Parathyroid adenoma (tissue), 2 donors: ENCODE results near the gene ZNF780A.

Experiments
- H2AFZ ChIP-seq: fragments of 300-600 bp; sonication (generic); one replicate; pipeline ENCODE4 v1.7.0; 2017; ENCODE audit warnings: antibody characterized with exemption, mild to moderate bottlenecking
- H3K27ac ChIP-seq: fragments of 300-600 bp; sonication (generic); one replicate; pipeline ENCODE4 v1.7.0; 2017
- H3K27me3 ChIP-seq: fragments of 300-600 bp; sonication (generic); one replicate; pipeline ENCODE4 v1.7.0; 2017; ENCODE audit warnings: low read length; ENCODE audit not compliant: control insufficient read depth, insufficient read depth
- H3K36me3 ChIP-seq: fragments of 300-600 bp; sonication (generic); one replicate; pipeline ENCODE4 v1.7.0; 2017; ENCODE audit warnings: low read length; ENCODE audit not compliant: control insufficient read depth, insufficient read depth
- H3K4me1 ChIP-seq: fragments of 300-600 bp; sonication (generic); one replicate; pipeline ENCODE4 v1.7.0; 2017; ENCODE audit warnings: control low read depth
- H3K4me2 ChIP-seq: fragments of 300-600 bp; sonication (generic); one replicate; pipeline ENCODE4 v1.7.0; 2017; ENCODE audit warnings: low read length
- H3K4me3 ChIP-seq: fragments of 300-600 bp; sonication (generic); one replicate; pipeline ENCODE4 v1.7.0; 2017; ENCODE audit warnings: low read depth, low read length
- H3K79me2 ChIP-seq: fragments of 300-600 bp; sonication (generic); one replicate; pipeline ENCODE4 v1.7.0; 2017; ENCODE audit warnings: control low read depth
- H3K9ac ChIP-seq: fragments of 300-600 bp; sonication (generic); one replicate; pipeline ENCODE4 v1.7.0; 2017; ENCODE audit warnings: mild to moderate bottlenecking
- H3K9me3 ChIP-seq: fragments of 300-600 bp; sonication (generic); one replicate; pipeline ENCODE4 v1.7.0; 2017; ENCODE audit warnings: low read length; ENCODE audit not compliant: control insufficient read depth
- CTCF ChIP-seq: fragments of 300-600 bp; sonication (generic); IDR thresholded peaks from one replicate; pipeline ENCODE4 v1.7.0; 2017; ENCODE audit warnings: antibody characterized with exemption, mild to moderate bottlenecking
- donor health status: primary hyperparathyroidism.

ZNF780A gene

GRCh38 chr19:40090241-40091204, at the start of gene ZNF780A:
Gene ZNF780A (minus strand): TSS chr19:40090943. CDS start chr19:40084753, 6,190 bp downstream.
- Histone ChIP-seq H3K4me1 (peaks cover 9% of the 10 kb centered on the region), H3K36me3 (no peaks in the 10 kb centered on the region), H3K9ac (peak within 1 kb of the TSS; percentile 65), H3K79me2 (no peaks in the 10 kb centered on the region), H3K4me3 (peak within 1 kb of the TSS; percentile 89), H3K27me3 (no peaks in the 10 kb centered on the region), H3K4me2 (peak within 1 kb of the TSS; percentile 71), H2AFZ (peak within 1 kb of the TSS; percentile 97), H3K27ac (peak within 1 kb of the TSS; percentile 84), H3K9me3 (no peaks in the 10 kb centered on the region)
- TF ChIP-seq CTCF, result no peak

- no peak overlapping the region for H3K4me2 ChIP-seq
- H3K4me1 ChIP-seq, result no peaks in the 10 kb centered on the region
- no peak overlapping the region for H2AFZ ChIP-seq
- no peaks in the 10 kb centered on the region for H3K36me3 ChIP-seq
- TF ChIP-seq CTCF, result peak; percentile 83
- no peaks in the 10 kb centered on the region for H3K9me3 ChIP-seq
- no peak overlapping the region for H3K4me3 ChIP-seq
- no peaks in the 10 kb centered on the region for H3K79me2 ChIP-seq
- no peaks in the 10 kb centered on the region for H3K27me3 ChIP-seq
- H3K27ac ChIP-seq, result no peak overlapping the region
- no peak overlapping the region for H3K9ac ChIP-seq
Observed at GRCh38 chr19:40139533-40140287, 49.0 kb upstream of the ZNF780A start.

- no peak overlapping the region for H3K9ac ChIP-seq
- no peaks in the 10 kb centered on the region for H3K79me2 ChIP-seq
- no peak for TF ChIP-seq CTCF
- no peak overlapping the region for H3K4me2 ChIP-seq
- H3K36me3 ChIP-seq, result no peaks in the 10 kb centered on the region
- H3K9me3 ChIP-seq, result no peaks in the 10 kb centered on the region
- no peaks in the 10 kb centered on the region for H3K27me3 ChIP-seq
- no peak overlapping the region for H3K4me3 ChIP-seq
- H3K4me1 ChIP-seq, result no peaks in the 10 kb centered on the region
- H2AFZ ChIP-seq, result no peak overlapping the region
- H3K27ac ChIP-seq, result no peak overlapping the region
Observed at GRCh38 chr19:40136818-40137217, 46.1 kb upstream of the ZNF780A start.

- no peak overlapping the region for H3K4me2 ChIP-seq
- no peak for TF ChIP-seq CTCF
- H3K4me3 ChIP-seq, result no peak overlapping the region
- H3K27ac ChIP-seq, result no peak overlapping the region
- no peaks in the 10 kb centered on the region for H3K27me3 ChIP-seq
- H2AFZ ChIP-seq, result no peak overlapping the region
- no peaks in the 10 kb centered on the region for H3K9me3 ChIP-seq
- H3K4me1 ChIP-seq, result no peaks in the 10 kb centered on the region
- H3K79me2 ChIP-seq, result no peaks in the 10 kb centered on the region
- H3K9ac ChIP-seq, result no peak overlapping the region
- no peaks in the 10 kb centered on the region for H3K36me3 ChIP-seq
Observed at GRCh38 chr19:40134866-40135265, 44.1 kb upstream of the ZNF780A start.
